Right ventricle myocardium inferior (tissue), 1 donor: Measurements from ENCODE around the gene NR2F2. TPM values are rescaled to one million over a fixed set of nuclear protein-coding genes. Genes with fewer than 3 reads are reported as not detected.
"Not testable (repeated sequence)": the region's sequence is repeated elsewhere in the genome, so short reads cannot be mapped to it uniquely, and the experiment has no call there.

ENCODE experiments used
- ATAC-seq: fragments of 200-7000 bp; cut with Tn5 transposase; one replicate; pipeline ENCODE4 v1.9.1; 2020; ENCODE audit warnings: mild to moderate bottlenecking, moderate library complexity
- DNase-seq: peaks from one replicate; pipeline ENCODE4 v3.0.0; 2021; ENCODE audit errors: missing footprints
- intact Hi-C: fragments of 100-400 bp; cut with DNase I; formaldehyde crosslinking; loops from one replicate; pipeline ENCODE4 v1.11.0; 2022
- total RNA-seq: library from RNA; stranded (reverse); fragmentation: NEBNext Ultra II Directional; extraction: Animal tissue kit (Norgen Biotek cat#: 25700); gene quantifications from one replicate; pipeline ENCODE4 v1.2.1, GENCODE V29; 2021
- donor health status: DM: no; HTN: yes; CAD: no; lungs with severe emphysema.

The NR2F2 gene
- total RNA-seq, 1 donor from 2014 or later = 14.2 TPM

GRCh38 chr15:96358821-96359615 is 28.5 kb downstream of the NR2F2 start:
- intact Hi-C loops = loop anchor here (2.0 to 5.0 kb wide), 4 partner anchors 226 to 1687 kb away; no protein-coding TSS in a partner anchor
- DNase-seq (no peak), ATAC-seq (no peak)

- DNase-seq = no peak
- intact Hi-C loops = loop anchor here (2.0 to 5.0 kb wide), 4 partner anchors 225 to 1688 kb away; no protein-coding TSS in a partner anchor
- no peak for ATAC-seq
These were observed 29.4 kb downstream of the NR2F2 start for GRCh38 chr15:96359616-96360521.

GRCh38 chr15:96360581-96361308 is 30.2 kb downstream of the NR2F2 start:
- DNase-seq = no peak
- intact Hi-C loops = no loop called here
- no peak for ATAC-seq

- ATAC-seq (no peak), DNase-seq (no peak)
- intact Hi-C loops = no loop called here
These were observed 31.0 kb downstream of the NR2F2 start for GRCh38 chr15:96361309-96362010.

GRCh38 chr15:96362011-96362754 is 31.7 kb downstream of the NR2F2 start:
- DNase-seq (no peak), ATAC-seq (no peak)
- intact Hi-C loops = no loop called here

GRCh38 chr15:96362755-96363651 is 32.5 kb downstream of the NR2F2 start:
- intact Hi-C loops = no loop called here
- ATAC-seq (no peak), DNase-seq (no peak)

- ATAC-seq = no peak
- no peak for DNase-seq
- intact Hi-C loops = no loop called here
These were observed 33.2 kb downstream of the NR2F2 start for GRCh38 chr15:96363707-96364106.

- ATAC-seq = no peak
- DNase-seq = peak; percentile 57
- intact Hi-C loops = no loop called here
These were observed 35.5 kb downstream of the NR2F2 start for GRCh38 chr15:96365781-96366525.

GRCh38 chr15:96366526-96366877 is 36.0 kb downstream of the NR2F2 start:
- intact Hi-C loops = no loop called here
- DNase-seq (no peak), ATAC-seq (no peak)

- DNase-seq = no peak
- intact Hi-C loops = no loop called here
- no peak for ATAC-seq
These were observed 37.1 kb downstream of the NR2F2 start for GRCh38 chr15:96367311-96368200.

GRCh38 chr15:96369351-96369750 is 38.9 kb downstream of the NR2F2 start:
- DNase-seq = no peak
- intact Hi-C loops = no loop called here
- ATAC-seq = no peak

- no peak for DNase-seq
- intact Hi-C loops = no loop called here
- ATAC-seq = no peak
These were observed 39.5 kb downstream of the NR2F2 start for GRCh38 chr15:96369825-96370621.

GRCh38 chr15:96372554-96372953 is 42.1 kb downstream of the NR2F2 start:
- no peak for ATAC-seq

GRCh38 chr15:96374499-96374898 is 44.0 kb downstream of the NR2F2 start:
- DNase-seq (no peak), ATAC-seq (no peak)
- intact Hi-C loops = no loop called here

More at GRCh38 chr15:96372554-96372953, 42.1 kb downstream of the NR2F2 start:
- no peak for DNase-seq
- intact Hi-C loops = no loop called here

- ATAC-seq, DNase-seq, intact Hi-C loops: not testable (repeated sequence)
These were observed 49.1 kb downstream of the NR2F2 start for GRCh38 chr15:96379592-96379991.
